Fibroblast of lung (primary cell): ENCODE measurements around the gene NCK2.

Experiments used
- EZH2 ChIP-seq: IDR thresholded peaks from 2 replicates; pipeline ENCODE4 v1.5.1; 2012; ENCODE audit warnings: low read length, control low read depth, mild to moderate bottlenecking; ENCODE audit errors: missing control alignments
- TF ChIP-seq, protein P1 (sequence below), 2 donors: IDR thresholded peaks in 1 of 2; conservative IDR thresholded peaks in 1 of 2; 1 replicate in 1 of 2; 2 replicates in 1 of 2; pipeline ENCODE4 v1.5.1; 2011 to 2012; ENCODE audit warnings: low read length in 2 of 2, control low read depth in 1 of 2, inconsistent platforms in 1 of 2, low read depth in 1 of 2, mild to moderate bottlenecking in 1 of 2

DNA sequence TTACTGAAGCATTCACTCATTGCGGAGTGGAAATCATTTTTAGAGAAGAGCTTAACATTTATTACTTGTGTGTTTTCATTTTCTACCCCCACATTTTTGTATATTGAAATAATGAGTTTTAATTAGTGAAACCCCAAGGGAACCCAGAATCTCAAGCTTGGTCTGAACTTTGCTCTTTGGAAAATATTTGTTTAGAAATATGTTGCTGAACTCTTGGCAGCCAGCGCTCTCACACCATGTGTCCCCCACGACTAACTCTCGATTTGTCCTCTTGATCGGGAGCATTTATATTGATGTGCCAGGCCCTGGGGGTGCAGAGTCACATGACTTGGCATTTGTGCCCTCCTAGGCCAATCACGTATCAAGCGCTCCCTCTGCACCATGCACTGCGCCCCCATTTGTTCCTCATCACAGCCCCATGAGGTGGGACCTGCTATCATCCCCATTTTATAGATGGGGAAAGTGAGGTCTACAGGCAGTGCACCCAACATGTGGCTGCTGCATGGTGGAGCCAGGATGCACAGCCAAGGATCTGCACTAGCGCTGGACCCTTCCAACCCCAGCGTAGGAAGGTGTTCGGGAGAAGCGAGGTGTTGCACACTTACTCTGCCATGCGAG lies 149.7 kb downstream of the NCK2 start:
- TF ChIP-seq, protein P1, sequence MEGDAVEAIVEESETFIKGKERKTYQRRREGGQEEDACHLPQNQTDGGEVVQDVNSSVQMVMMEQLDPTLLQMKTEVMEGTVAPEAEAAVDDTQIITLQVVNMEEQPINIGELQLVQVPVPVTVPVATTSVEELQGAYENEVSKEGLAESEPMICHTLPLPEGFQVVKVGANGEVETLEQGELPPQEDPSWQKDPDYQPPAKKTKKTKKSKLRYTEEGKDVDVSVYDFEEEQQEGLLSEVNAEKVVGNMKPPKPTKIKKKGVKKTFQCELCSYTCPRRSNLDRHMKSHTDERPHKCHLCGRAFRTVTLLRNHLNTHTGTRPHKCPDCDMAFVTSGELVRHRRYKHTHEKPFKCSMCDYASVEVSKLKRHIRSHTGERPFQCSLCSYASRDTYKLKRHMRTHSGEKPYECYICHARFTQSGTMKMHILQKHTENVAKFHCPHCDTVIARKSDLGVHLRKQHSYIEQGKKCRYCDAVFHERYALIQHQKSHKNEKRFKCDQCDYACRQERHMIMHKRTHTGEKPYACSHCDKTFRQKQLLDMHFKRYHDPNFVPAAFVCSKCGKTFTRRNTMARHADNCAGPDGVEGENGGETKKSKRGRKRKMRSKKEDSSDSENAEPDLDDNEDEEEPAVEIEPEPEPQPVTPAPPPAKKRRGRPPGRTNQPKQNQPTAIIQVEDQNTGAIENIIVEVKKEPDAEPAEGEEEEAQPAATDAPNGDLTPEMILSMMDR (conservative IDR thresholded peaks at IDR 0.05 in 1 of 2, IDR thresholded peaks at IDR 0.05 in 1 of 2; ENCODE audit: low read depth in 1 of 2, low read length in 2 of 2) = no peak
- TF ChIP-seq EZH2 = no peak
